ENCODE results near the gene IL17RB. TPM values are rescaled to one million over a fixed set of nuclear protein-coding genes. Genes with fewer than 3 reads are reported as not detected.

IL17RB gene
- total RNA-seq, 1 donor from 2014 or later = 0.16 TPM

- no peak overlapping the region for H2AFZ ChIP-seq (ENCODE audit: low read depth, low read length)
- no peak overlapping the region for H3K27ac Mint-ChIP-seq (ENCODE audit: unreplicated experiment)
- no peak for FAIRE-seq
Measured at GRCh38 chr3:53836084-53836872, 10.1 kb upstream of the IL17RB start.

GRCh38 chr3:53837331-53837730 is 9.0 kb upstream of the IL17RB start:
- H3K9me3 Mint-ChIP-seq (ENCODE audit: unreplicated experiment) = no peaks in the 10 kb centered on the region
- DNase-seq (ENCODE audit: low read depth) = no peak
- no peaks in the 10 kb centered on the region for H3K4me1 ChIP-seq (ENCODE audit: insufficient read depth, low read length)
- no peak for FAIRE-seq
- no peaks in the 10 kb centered on the region for H3K4me1 Mint-ChIP-seq (ENCODE audit: low read depth, unreplicated experiment)
- no peaks in the 10 kb centered on the region for H3K36me3 ChIP-seq (ENCODE audit: insufficient read depth, low read length)
- H3K27ac ChIP-seq (ENCODE audit: low read depth, low read length) = no peak overlapping the region
- H3K36me3 Mint-ChIP-seq (ENCODE audit: low read depth, unreplicated experiment) = no peaks in the 10 kb centered on the region
- H3K27me3 ChIP-seq (ENCODE audit: insufficient read depth, low read length) = peaks cover 1% of the 10 kb centered on the region
- H3K27me3 Mint-ChIP-seq (ENCODE audit: low read depth, unreplicated experiment) = peaks cover 5% of the 10 kb centered on the region
- no peak overlapping the region for H3K9ac ChIP-seq (ENCODE audit: low read length)
- H3K27ac Mint-ChIP-seq (ENCODE audit: unreplicated experiment) = no peak overlapping the region
- no peak overlapping the region for H3K4me2 ChIP-seq (ENCODE audit: low read length)
- H3K4me3 Mint-ChIP-seq (ENCODE audit: unreplicated experiment) = no peak overlapping the region
- H3K4me3 ChIP-seq (ENCODE audit: insufficient read depth, low read depth, low read length) = no peak overlapping the region
- H3K9me3 ChIP-seq (ENCODE audit: insufficient read depth, low read depth, low read length) = no peaks in the 10 kb centered on the region
- no peaks in the 10 kb centered on the region for H3K79me2 ChIP-seq (ENCODE audit: insufficient read depth, low read length)
- no peak overlapping the region for H2AFZ ChIP-seq (ENCODE audit: low read depth, low read length)
- no peaks in the 10 kb centered on the region for H4K20me1 ChIP-seq (ENCODE audit: insufficient read depth, low read length)
- no peak for TF ChIP-seq EZH2 (IDR thresholded peaks at IDR 0.05; ENCODE audit: insufficient read depth, low read length)
- TF ChIP-seq, protein P1, sequence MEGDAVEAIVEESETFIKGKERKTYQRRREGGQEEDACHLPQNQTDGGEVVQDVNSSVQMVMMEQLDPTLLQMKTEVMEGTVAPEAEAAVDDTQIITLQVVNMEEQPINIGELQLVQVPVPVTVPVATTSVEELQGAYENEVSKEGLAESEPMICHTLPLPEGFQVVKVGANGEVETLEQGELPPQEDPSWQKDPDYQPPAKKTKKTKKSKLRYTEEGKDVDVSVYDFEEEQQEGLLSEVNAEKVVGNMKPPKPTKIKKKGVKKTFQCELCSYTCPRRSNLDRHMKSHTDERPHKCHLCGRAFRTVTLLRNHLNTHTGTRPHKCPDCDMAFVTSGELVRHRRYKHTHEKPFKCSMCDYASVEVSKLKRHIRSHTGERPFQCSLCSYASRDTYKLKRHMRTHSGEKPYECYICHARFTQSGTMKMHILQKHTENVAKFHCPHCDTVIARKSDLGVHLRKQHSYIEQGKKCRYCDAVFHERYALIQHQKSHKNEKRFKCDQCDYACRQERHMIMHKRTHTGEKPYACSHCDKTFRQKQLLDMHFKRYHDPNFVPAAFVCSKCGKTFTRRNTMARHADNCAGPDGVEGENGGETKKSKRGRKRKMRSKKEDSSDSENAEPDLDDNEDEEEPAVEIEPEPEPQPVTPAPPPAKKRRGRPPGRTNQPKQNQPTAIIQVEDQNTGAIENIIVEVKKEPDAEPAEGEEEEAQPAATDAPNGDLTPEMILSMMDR (IDR thresholded peaks at IDR 0.05; ENCODE audit: insufficient read depth, low read depth, low read length) = no peak

More at GRCh38 chr3:53836084-53836872, 10.1 kb upstream of the IL17RB start:
- no peak overlapping the region for H3K4me3 Mint-ChIP-seq (ENCODE audit: unreplicated experiment)
- no peak for DNase-seq (ENCODE audit: low read depth)
- no peak overlapping the region for H3K9ac ChIP-seq (ENCODE audit: low read length)
- peaks cover 5% of the 10 kb centered on the region for H3K27me3 Mint-ChIP-seq (ENCODE audit: low read depth, unreplicated experiment)
- no peaks in the 10 kb centered on the region for H3K4me1 Mint-ChIP-seq (ENCODE audit: low read depth, unreplicated experiment)
- H3K4me1 ChIP-seq (ENCODE audit: insufficient read depth, low read length) = no peaks in the 10 kb centered on the region
- no peaks in the 10 kb centered on the region for H3K36me3 ChIP-seq (ENCODE audit: insufficient read depth, low read length)
- H3K9me3 ChIP-seq (ENCODE audit: insufficient read depth, low read depth, low read length) = no peaks in the 10 kb centered on the region
- TF ChIP-seq EZH2 (IDR thresholded peaks at IDR 0.05; ENCODE audit: insufficient read depth, low read length) = no peak
- TF ChIP-seq, protein P1 (IDR thresholded peaks at IDR 0.05; ENCODE audit: insufficient read depth, low read depth, low read length) = no peak
- H3K27me3 ChIP-seq (ENCODE audit: insufficient read depth, low read length) = no peaks in the 10 kb centered on the region
- no peak overlapping the region for H3K27ac ChIP-seq (ENCODE audit: low read depth, low read length)
- no peaks in the 10 kb centered on the region for H3K36me3 Mint-ChIP-seq (ENCODE audit: low read depth, unreplicated experiment)
- no peak overlapping the region for H3K4me2 ChIP-seq (ENCODE audit: low read length)
- H3K4me3 ChIP-seq (ENCODE audit: insufficient read depth, low read depth, low read length) = no peak overlapping the region
- H3K79me2 ChIP-seq (ENCODE audit: insufficient read depth, low read length) = no peaks in the 10 kb centered on the region
- no peaks in the 10 kb centered on the region for H3K9me3 Mint-ChIP-seq (ENCODE audit: unreplicated experiment)
- H4K20me1 ChIP-seq (ENCODE audit: insufficient read depth, low read length) = no peaks in the 10 kb centered on the region

DNA sequence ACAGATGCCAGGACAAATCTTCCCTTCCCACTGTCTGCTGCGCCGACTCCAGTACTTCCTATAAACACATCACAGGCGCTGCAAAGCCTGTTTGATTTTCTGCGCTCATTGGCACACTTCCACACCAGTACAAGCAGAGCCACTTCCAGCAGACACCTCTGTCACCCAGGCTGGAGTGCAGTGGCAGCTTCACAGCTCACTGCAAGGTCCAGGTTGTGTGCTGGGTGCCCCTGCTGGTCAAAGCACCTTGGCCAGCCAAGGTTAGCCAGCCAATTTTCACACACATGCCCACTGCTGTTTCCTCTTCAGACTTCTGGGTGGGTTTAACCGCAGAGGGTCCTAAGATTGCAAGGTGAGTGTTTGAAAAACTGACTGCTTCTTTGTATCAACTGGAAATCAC is 5.1 kb upstream of the IL17RB start:
- no peaks in the 10 kb centered on the region for H4K20me1 ChIP-seq (ENCODE audit: insufficient read depth, low read length)
- H3K9me3 ChIP-seq (ENCODE audit: insufficient read depth, low read depth, low read length) = no peaks in the 10 kb centered on the region
- FAIRE-seq (no peak), DNase-seq (ENCODE audit: low read depth) (no peak)
- TF ChIP-seq EZH2 (IDR thresholded peaks at IDR 0.05; ENCODE audit: insufficient read depth, low read length) = no peak
- TF ChIP-seq, protein P1 (IDR thresholded peaks at IDR 0.05; ENCODE audit: insufficient read depth, low read depth, low read length) = no peak
- no peak overlapping the region for H3K9ac ChIP-seq (ENCODE audit: low read length)
- no peak overlapping the region for H3K27ac ChIP-seq (ENCODE audit: low read depth, low read length)
- no peak overlapping the region for H3K4me3 ChIP-seq (ENCODE audit: insufficient read depth, low read depth, low read length)
- H3K36me3 ChIP-seq (ENCODE audit: insufficient read depth, low read length) = no peaks in the 10 kb centered on the region
- no peak overlapping the region for H3K27ac Mint-ChIP-seq (ENCODE audit: unreplicated experiment)
- H3K9me3 Mint-ChIP-seq (ENCODE audit: unreplicated experiment) = no peaks in the 10 kb centered on the region
- no peak overlapping the region for H2AFZ ChIP-seq (ENCODE audit: low read depth, low read length)
- H3K79me2 ChIP-seq (ENCODE audit: insufficient read depth, low read length) = no peaks in the 10 kb centered on the region
- H3K27me3 Mint-ChIP-seq (ENCODE audit: low read depth, unreplicated experiment) = peaks cover 12% of the 10 kb centered on the region
- peaks cover 2% of the 10 kb centered on the region for H3K4me1 Mint-ChIP-seq (ENCODE audit: low read depth, unreplicated experiment)
- peaks cover 3% of the 10 kb centered on the region for H3K27me3 ChIP-seq (ENCODE audit: insufficient read depth, low read length)
- H3K36me3 Mint-ChIP-seq (ENCODE audit: low read depth, unreplicated experiment) = no peaks in the 10 kb centered on the region
- peaks cover 3% of the 10 kb centered on the region for H3K4me1 ChIP-seq (ENCODE audit: insufficient read depth, low read length)
- no peak overlapping the region for H3K4me2 ChIP-seq (ENCODE audit: low read length)
- H3K4me3 Mint-ChIP-seq (ENCODE audit: unreplicated experiment) = no peak overlapping the region

All from astrocyte (in vitro differentiated cells and primary cell).